Smooth muscle cell (in vitro differentiated cells): ENCODE measurements around the gene OPRL1. TPM values are rescaled to one million over a fixed set of nuclear protein-coding genes. Genes with fewer than 3 reads are reported as not detected.

ENCODE experiments used
- DNase-seq: peaks from one replicate; lab custom pipeline; 2025; ENCODE audit not compliant: unreplicated experiment; lab: John Stamatoyannopoulos, UW
- H2AFZ ChIP-seq: fragments of 200-600 bp; sonication (generic); 2 replicates; pipeline ENCODE4 v1.6.0; 2016; ENCODE audit warnings: antibody characterized with exemption, low read depth, mild to moderate bottlenecking
- H3F3A ChIP-seq: fragments of 200-600 bp; sonication (generic); 2 replicates; pipeline ENCODE4 v1.6.0; 2017; ENCODE audit warnings: antibody characterized with exemption, low read depth
- H3K27ac ChIP-seq: fragments of 200-600 bp; sonication (generic); 2 replicates; pipeline ENCODE4 v1.5.1; 2016; ENCODE audit warnings: low read depth, mild to moderate bottlenecking
- H3K27me3 ChIP-seq: fragments of 200-600 bp; sonication (generic); 2 replicates; pipeline ENCODE4 v1.6.1; 2016; ENCODE audit warnings: low read depth, mild to moderate bottlenecking
- H3K36me3 ChIP-seq: fragments of 200-600 bp; sonication (generic); 2 replicates; pipeline ENCODE4 v1.5.1; 2016; ENCODE audit warnings: low read depth
- H3K4me1 ChIP-seq: fragments of 200-600 bp; sonication (generic); 2 replicates; pipeline ENCODE4 v1.5.1; 2016; ENCODE audit warnings: low read depth
- H3K4me2 ChIP-seq: fragments of 200-600 bp; sonication (generic); 2 replicates; pipeline ENCODE4 v1.6.0; 2016; ENCODE audit warnings: mild to moderate bottlenecking
- H3K4me3 ChIP-seq: fragments of 200-600 bp; sonication (generic); 2 replicates; pipeline ENCODE4 v1.5.1; 2016; ENCODE audit warnings: mild to moderate bottlenecking
- H3K79me2 ChIP-seq: fragments of 200-600 bp; sonication (generic); 2 replicates; pipeline ENCODE4 v1.6.0; 2016; ENCODE audit warnings: low read depth, mild to moderate bottlenecking
- H3K9ac ChIP-seq: fragments of 200-600 bp; sonication (generic); 2 replicates; pipeline ENCODE4 v1.6.0; 2016; ENCODE audit warnings: low read depth
- H3K9me3 ChIP-seq: fragments of 200-600 bp; sonication (generic); replicated peaks from 2 replicates; pipeline ENCODE4 v1.5.1; 2016; ENCODE audit warnings: low read depth
- H4K20me1 ChIP-seq: fragments of 200-600 bp; sonication (generic); 2 replicates; pipeline ENCODE4 v1.6.0; 2016; ENCODE audit warnings: low read depth
- CTCF ChIP-seq: fragments of 200-600 bp; sonication (generic); IDR thresholded peaks from 2 replicates; pipeline ENCODE4 v1.5.1; 2017; ENCODE audit warnings: borderline replicate concordance, mild to moderate bottlenecking, antibody characterized with exemption; ENCODE audit not compliant: insufficient read depth, poor library complexity, severe bottlenecking
- WGBS: methylation state at CpG from one replicate; pipeline ENCODE4 v1.1.7; 2016; ENCODE audit warnings: low lambda C conversion rate; 5-methylcytosine and 5-hydroxymethylcytosine counted together
- polyA plus RNA-seq: library from polyadenylated mRNA; unstranded; fragments of >200 nt; fragmentation: Nextera tagmentation; extraction: Ambion mirVana; gene quantifications from 2 replicates; pipeline ENCODE4 v1.2.1, GENCODE V29; 2016
- total RNA-seq: library from RNA; depleted of rRNA; stranded (reverse); fragments of >200 nt; gene quantifications from 2 replicates; pipeline ENCODE4 v1.2.3, GENCODE V29; 2014

OPRL1 gene
- total and polyA plus RNA-seq, 2 experiments from 2014 or later = 3.1 to 6.4 TPM

DNA sequence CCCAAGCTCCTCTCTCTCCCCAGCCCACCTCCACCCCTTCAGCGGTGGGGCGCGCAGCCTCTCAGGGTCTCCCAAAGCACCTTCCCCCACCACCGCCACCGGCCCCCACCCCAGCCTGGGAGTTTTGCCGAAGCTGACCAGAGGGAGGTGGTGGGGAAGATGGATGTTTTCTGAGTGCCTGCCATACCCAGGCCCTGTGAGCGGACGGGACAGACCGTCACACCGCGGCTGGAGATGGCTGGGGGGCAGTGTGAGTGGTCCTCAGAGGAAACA is 38.2 kb upstream of the OPRL1 start:
- no peaks in the 10 kb centered on the region for H4K20me1 ChIP-seq
- no peak for TF ChIP-seq CTCF
- peaks cover 10% of the 10 kb centered on the region for H3K4me1 ChIP-seq
- peak overlapping the region; percentile 97 for H3K4me2 ChIP-seq
- H2AFZ ChIP-seq = no peak overlapping the region
- no peak for DNase-seq
- no peaks in the 10 kb centered on the region for H3K79me2 ChIP-seq
- H3F3A ChIP-seq = peaks cover 6% of the 10 kb centered on the region
- H3K27ac ChIP-seq = no peak overlapping the region
- H3K36me3 ChIP-seq = no peaks in the 10 kb centered on the region
- H3K9ac ChIP-seq = no peak overlapping the region
- no peaks in the 10 kb centered on the region for H3K9me3 ChIP-seq
- H3K27me3 ChIP-seq = peaks cover 41% of the 10 kb centered on the region
- peak overlapping the region; percentile 57 for H3K4me3 ChIP-seq
- WGBS = 56% methylated on average over 9 of the region's 11 CpGs

DNA sequence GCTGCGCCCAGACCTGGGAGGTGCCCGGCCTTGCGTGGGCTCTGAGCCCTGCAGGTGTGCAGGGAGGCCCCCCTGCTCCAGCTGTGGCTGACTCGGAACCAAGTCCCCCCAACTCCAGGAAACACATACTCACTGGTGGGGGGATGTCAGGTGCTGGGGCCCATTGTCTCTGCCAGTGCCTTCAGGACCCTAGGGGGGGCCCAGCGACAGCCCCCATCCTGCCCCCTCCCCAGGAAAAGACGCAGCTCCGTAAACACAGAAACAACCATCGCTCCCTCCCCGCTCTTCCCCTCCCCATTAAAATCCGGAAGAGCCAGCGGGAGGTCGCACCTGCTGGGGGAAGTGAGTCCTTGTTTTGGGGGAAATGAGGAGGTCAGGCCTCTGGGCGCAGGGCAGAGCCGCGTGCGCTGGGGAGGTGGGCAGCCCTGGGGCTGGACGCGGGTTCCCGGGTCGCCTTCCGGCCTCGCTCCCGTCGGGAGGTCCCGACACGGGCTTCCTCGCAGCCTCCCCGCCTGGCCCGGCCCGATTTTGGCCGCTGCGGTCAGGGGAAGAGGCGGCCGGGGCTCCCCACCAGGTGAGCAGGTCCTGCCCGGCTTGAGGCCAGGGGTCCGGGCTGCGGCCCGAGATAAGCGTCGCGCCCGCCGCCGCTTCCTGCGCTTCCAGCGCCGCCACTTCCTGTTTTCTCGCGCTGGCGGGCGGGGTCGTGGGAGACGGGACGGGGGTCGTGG is 37.7 kb upstream of the OPRL1 start:
- H3K79me2 ChIP-seq = no peaks in the 10 kb centered on the region
- H3K36me3 ChIP-seq = no peaks in the 10 kb centered on the region
- H3K27ac ChIP-seq = no peak overlapping the region
- peak overlapping the region; percentile 97 for H3K4me2 ChIP-seq
- no peak overlapping the region for H3K9ac ChIP-seq
- peak overlapping the region; percentile 57 for H3K4me3 ChIP-seq
- no peaks in the 10 kb centered on the region for H4K20me1 ChIP-seq
- peaks cover 43% of the 10 kb centered on the region for H3K27me3 ChIP-seq
- H3F3A ChIP-seq = peaks cover 6% of the 10 kb centered on the region
- no peak for TF ChIP-seq CTCF
- H2AFZ ChIP-seq = no peak overlapping the region
- peaks cover 10% of the 10 kb centered on the region for H3K4me1 ChIP-seq
- WGBS = 10% methylated on average over 47 of the region's 55 CpGs
- no peaks in the 10 kb centered on the region for H3K9me3 ChIP-seq
- DNase-seq = no peak

GRCh38 chr20:64043768-64044167 is 36.1 kb upstream of the OPRL1 start:
- WGBS = 94% methylated on average over 9 of the region's 9 CpGs
- no peak for DNase-seq
- Histone ChIP-seq H3K4me2 (no peak overlapping the region), H3K79me2 (no peaks in the 10 kb centered on the region), H3K27ac (no peak overlapping the region), H3K9ac (no peak overlapping the region), H3K27me3 (peaks cover 33% of the 10 kb centered on the region), H3K4me1 (peaks cover 10% of the 10 kb centered on the region), H2AFZ (no peak overlapping the region), H3K36me3 (no peaks in the 10 kb centered on the region), H3K9me3 (no peaks in the 10 kb centered on the region), H4K20me1 (peaks cover 6% of the 10 kb centered on the region), H3F3A (peaks cover 6% of the 10 kb centered on the region), H3K4me3 (no peak overlapping the region)
- no peak for TF ChIP-seq CTCF
